BE2C (cell line): ENCODE results near the gene OBP2A.

Source experiments
- DNase-seq: peaks from one replicate; pipeline ENCODE4 v3.0.0-alpha.2; 2020
- H3K27me3 ChIP-seq: fragments of 250-450 bp; sonication (Bioruptor Pico); 2 replicates; pipeline ENCODE4 v1.5.1; 2020; ENCODE audit warnings: mild to moderate bottlenecking
- H3K36me3 ChIP-seq: fragments of 250-450 bp; sonication (Bioruptor Pico); 2 replicates; pipeline ENCODE4 v1.5.1; 2020; ENCODE audit warnings: mild to moderate bottlenecking
- H3K4me1 ChIP-seq: fragments of 250-450 bp; sonication (Bioruptor Pico); 2 replicates; pipeline ENCODE4 v1.5.1; 2020
- H3K4me3 ChIP-seq: 2 replicates; pipeline ENCODE4 v1.5.1; 2011; ENCODE audit warnings: low read depth, low read length
- H3K9me3 ChIP-seq: fragments of 250-450 bp; sonication (Bioruptor Pico); 2 replicates; pipeline ENCODE4 v1.5.1; 2020
- TF ChIP-seq, protein P1 (sequence below): IDR thresholded peaks from 2 replicates; pipeline ENCODE4 v1.5.1; 2012; ENCODE audit warnings: mild to moderate bottlenecking, low read depth, low read length

OBP2A gene

GRCh38 chr9:135501261-135502167, 44.4 kb upstream of the OBP2A start:
- TF ChIP-seq, protein P1, sequence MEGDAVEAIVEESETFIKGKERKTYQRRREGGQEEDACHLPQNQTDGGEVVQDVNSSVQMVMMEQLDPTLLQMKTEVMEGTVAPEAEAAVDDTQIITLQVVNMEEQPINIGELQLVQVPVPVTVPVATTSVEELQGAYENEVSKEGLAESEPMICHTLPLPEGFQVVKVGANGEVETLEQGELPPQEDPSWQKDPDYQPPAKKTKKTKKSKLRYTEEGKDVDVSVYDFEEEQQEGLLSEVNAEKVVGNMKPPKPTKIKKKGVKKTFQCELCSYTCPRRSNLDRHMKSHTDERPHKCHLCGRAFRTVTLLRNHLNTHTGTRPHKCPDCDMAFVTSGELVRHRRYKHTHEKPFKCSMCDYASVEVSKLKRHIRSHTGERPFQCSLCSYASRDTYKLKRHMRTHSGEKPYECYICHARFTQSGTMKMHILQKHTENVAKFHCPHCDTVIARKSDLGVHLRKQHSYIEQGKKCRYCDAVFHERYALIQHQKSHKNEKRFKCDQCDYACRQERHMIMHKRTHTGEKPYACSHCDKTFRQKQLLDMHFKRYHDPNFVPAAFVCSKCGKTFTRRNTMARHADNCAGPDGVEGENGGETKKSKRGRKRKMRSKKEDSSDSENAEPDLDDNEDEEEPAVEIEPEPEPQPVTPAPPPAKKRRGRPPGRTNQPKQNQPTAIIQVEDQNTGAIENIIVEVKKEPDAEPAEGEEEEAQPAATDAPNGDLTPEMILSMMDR: no peak
- Histone ChIP-seq H3K4me1 (no peaks in the 10 kb centered on the region), H3K27me3 (no peaks in the 10 kb centered on the region), H3K4me3 (peak overlapping the region; percentile 90), H3K9me3 (no peaks in the 10 kb centered on the region), H3K36me3 (peaks cover 38% of the 10 kb centered on the region)
- DNase-seq: peak; percentile 69

DNA sequence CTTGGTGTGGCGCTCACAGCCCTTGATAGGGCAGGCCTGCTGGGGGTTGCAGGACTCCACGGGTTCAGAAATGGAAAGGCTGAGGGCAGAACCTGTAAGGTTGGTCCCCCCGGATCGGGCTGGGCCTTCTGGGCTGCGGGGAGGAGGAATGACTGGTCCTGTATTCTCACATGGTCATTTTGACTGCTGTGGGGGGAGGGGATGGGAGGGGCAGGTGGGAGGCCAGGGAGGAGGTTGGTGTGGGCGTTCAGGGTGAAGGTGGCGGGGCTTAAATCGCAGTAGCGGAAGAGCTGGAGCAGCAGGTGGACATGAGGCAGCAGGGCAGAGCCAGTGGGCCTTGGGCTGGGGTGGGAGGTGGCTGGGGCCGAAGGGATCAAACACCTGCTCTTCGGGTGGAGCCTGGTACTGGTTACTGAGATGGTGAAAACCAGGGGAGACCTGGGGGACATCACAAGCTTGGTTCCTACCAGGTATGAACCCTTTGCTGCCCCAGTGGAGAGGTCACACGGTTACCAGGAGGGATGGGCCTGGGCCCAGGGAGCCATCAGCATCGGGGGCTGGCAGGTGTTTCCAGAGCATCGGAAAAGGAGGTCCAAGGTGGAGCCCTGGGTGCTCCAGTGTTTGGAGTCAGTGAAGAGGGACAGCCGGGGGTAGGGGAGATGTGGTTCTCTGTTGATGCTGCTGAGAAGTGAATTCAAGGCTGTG, 43.6 kb upstream of the OBP2A start:
- no peaks in the 10 kb centered on the region for H3K27me3 ChIP-seq
- H3K36me3 ChIP-seq: peaks cover 38% of the 10 kb centered on the region
- peak overlapping the region; percentile 90 for H3K4me3 ChIP-seq
- TF ChIP-seq, protein P1: no peak
- no peaks in the 10 kb centered on the region for H3K9me3 ChIP-seq
- no peaks in the 10 kb centered on the region for H3K4me1 ChIP-seq
- no peak for DNase-seq

DNA sequence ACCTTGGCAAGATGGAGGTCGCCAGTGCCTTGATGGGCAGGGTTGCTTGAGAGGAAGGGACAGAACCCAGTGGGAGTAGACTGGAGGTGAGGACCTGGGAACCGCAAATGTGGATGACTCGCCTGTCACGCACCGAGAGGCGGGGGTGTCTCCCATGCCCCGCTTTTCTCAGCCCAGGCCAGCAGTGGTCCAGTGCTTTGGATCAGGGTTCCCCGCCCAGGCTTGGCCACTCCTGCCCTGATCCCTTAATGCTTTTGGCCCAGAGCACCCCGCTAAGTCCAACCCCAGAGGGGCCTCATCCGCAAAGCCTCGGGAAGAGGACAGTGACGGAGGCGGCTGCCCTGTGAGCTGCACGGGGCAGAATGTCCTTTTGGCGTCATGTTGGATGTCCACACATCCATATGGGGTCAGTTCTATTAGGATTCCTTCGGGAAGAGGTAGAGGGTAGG, 43.0 kb upstream of the OBP2A start:
- no peaks in the 10 kb centered on the region for H3K27me3 ChIP-seq
- peaks cover 38% of the 10 kb centered on the region for H3K36me3 ChIP-seq
- no peaks in the 10 kb centered on the region for H3K4me1 ChIP-seq
- TF ChIP-seq, protein P1: no peak
- no peak overlapping the region for H3K4me3 ChIP-seq
- no peak for DNase-seq
- H3K9me3 ChIP-seq: no peaks in the 10 kb centered on the region

GRCh38 chr9:135503371-135504261, 42.3 kb upstream of the OBP2A start:
- H3K36me3 ChIP-seq: peaks cover 38% of the 10 kb centered on the region
- no peak overlapping the region for H3K4me3 ChIP-seq
- H3K4me1 ChIP-seq: no peaks in the 10 kb centered on the region
- no peaks in the 10 kb centered on the region for H3K9me3 ChIP-seq
- no peaks in the 10 kb centered on the region for H3K27me3 ChIP-seq
- no peak for DNase-seq
- TF ChIP-seq, protein P1: no peak

- Histone ChIP-seq H3K4me1 (no peaks in the 10 kb centered on the region), H3K4me3 (no peak overlapping the region), H3K9me3 (no peaks in the 10 kb centered on the region), H3K36me3 (peaks cover 38% of the 10 kb centered on the region), H3K27me3 (no peaks in the 10 kb centered on the region)
- peak; percentile 84 for DNase-seq
- TF ChIP-seq, protein P1: peak; percentile 75
These were observed 41.4 kb upstream of the OBP2A start for GRCh38 chr9:135504262-135505243.
